IMR-90 (cell line): ENCODE measurements around the gene CCDC148. TPM values are rescaled to one million over a fixed set of nuclear protein-coding genes. Genes with fewer than 3 reads are reported as not detected.

Experiments
- ATAC-seq: fragments of 200-7000 bp; cut with Tn5 transposase; 2 replicates; pipeline ENCODE4 v1.9.1; 2020; ENCODE audit warnings: low read depth, mild to moderate bottlenecking, moderate library complexity
- BruUV-seq: library from RNA; stranded (reverse); fragments of 400-500 nt; replicated peaks from 2 replicates; lab custom pipeline; 2021; lab: Mats Ljungman, UMichigan
- CTCF ChIA-PET: fragments of 300-600 bp; formaldehyde crosslinking; extraction: SDS; loops from one replicate; lab custom pipeline; 2021; ENCODE audit warnings: antibody characterized with exemption; lab: Yijun Ruan, JAX
- POLR2A ChIA-PET: fragments of 300-600 bp; sonication (Branson Sonifier 250); formaldehyde crosslinking; loops from one replicate; lab custom pipeline; 2022; ENCODE audit warnings: antibody characterized with exemption; ENCODE audit not compliant: unreplicated experiment; lab: Charles Lee
- DNase-seq: peaks from one replicate; pipeline ENCODE4 v3.0.0; 2013
- H2AFZ ChIP-seq: replicated peaks from 2 replicates; pipeline ENCODE3; 2013; ENCODE audit warnings: low read length, mild to moderate bottlenecking; ENCODE audit not compliant: poor library complexity
- H2AK5ac ChIP-seq: 2 replicates; pipeline ENCODE4 v1.6.1; 2013; ENCODE audit warnings: low read depth, low read length, inconsistent platforms
- H2AK9ac ChIP-seq: replicated peaks from 2 replicates; pipeline ENCODE3; 2013; ENCODE audit warnings: mild to moderate bottlenecking, low read depth, low read length, moderate library complexity; ENCODE audit not compliant: poor library complexity
- H2BK120ac ChIP-seq: 2 replicates; pipeline ENCODE4 v1.6.1; 2013; ENCODE audit warnings: low read depth, low read length, inconsistent platforms
- H2BK15ac ChIP-seq: 3 replicates; pipeline ENCODE4 v1.6.1; 2013; ENCODE audit warnings: low read depth, low read length, inconsistent platforms
- H2BK20ac ChIP-seq: 2 replicates; pipeline ENCODE4 v1.6.1; 2013; ENCODE audit warnings: low read depth, mild to moderate bottlenecking, inconsistent platforms, low read length, moderate library complexity
- H2BK5ac ChIP-seq: 2 replicates; pipeline ENCODE4 v1.6.1; 2013; ENCODE audit warnings: mild to moderate bottlenecking, low read depth, low read length, inconsistent platforms; ENCODE audit not compliant: poor library complexity, severe bottlenecking
- H3K14ac ChIP-seq: replicated peaks from 2 replicates; pipeline ENCODE4 v1.6.1; 2013; ENCODE audit warnings: low read depth, low read length, inconsistent platforms
- H3K18ac ChIP-seq: 2 replicates; pipeline ENCODE4 v1.6.1; 2013; ENCODE audit warnings: low read depth, low read length, control low read depth
- H3K23ac ChIP-seq: 2 replicates; pipeline ENCODE4 v1.6.1; 2013; ENCODE audit warnings: low read depth, low read length, inconsistent platforms
- H3K27ac ChIP-seq: 2 replicates; pipeline ENCODE4 v1.5.1; 2013; ENCODE audit warnings: mild to moderate bottlenecking, control low read depth, low read length; ENCODE audit not compliant: insufficient read depth
- H3K27me3 ChIP-seq: 2 replicates; pipeline ENCODE4 v1.6.1; 2013; ENCODE audit warnings: low read length; ENCODE audit not compliant: control insufficient read depth, insufficient read depth
- H3K36me3 ChIP-seq: 2 replicates; pipeline ENCODE4 v1.6.1; 2013; ENCODE audit warnings: low read length, mixed read lengths; ENCODE audit not compliant: control insufficient read depth, insufficient read depth
- H3K4ac ChIP-seq: 2 replicates; pipeline ENCODE4 v1.6.1; 2013; ENCODE audit warnings: low read depth, low read length, inconsistent platforms
- H3K4me1 ChIP-seq: 2 replicates; pipeline ENCODE4 v1.6.1; 2013; ENCODE audit warnings: low read length, mixed read lengths; ENCODE audit not compliant: control insufficient read depth, insufficient read depth
- H3K4me2 ChIP-seq: 2 replicates; pipeline ENCODE4 v1.6.1; 2013; ENCODE audit warnings: low read depth, mild to moderate bottlenecking, control low read depth, low read length, moderate library complexity
- H3K4me3 ChIP-seq: 2 replicates; pipeline ENCODE4 v1.5.1; 2013; ENCODE audit warnings: low read depth, mild to moderate bottlenecking, control low read depth, low read length, moderate library complexity; ENCODE audit not compliant: insufficient read depth
- H3K56ac ChIP-seq: 2 replicates; pipeline ENCODE4 v1.6.1; 2013; ENCODE audit warnings: low read length, inconsistent platforms; ENCODE audit not compliant: insufficient read depth; ENCODE audit errors: extremely low read depth
- H3K79me1 ChIP-seq, 2 experiments: 2 replicates each; pipeline ENCODE4 v1.6.1; 2013; ENCODE audit warnings: low read length in 2 of 2, inconsistent platforms in 1 of 2, low read depth in 1 of 2
- H3K9ac ChIP-seq: 2 replicates; pipeline ENCODE4 v1.6.1; 2013; ENCODE audit warnings: low read depth, low read length, control low read depth
- H3K9me1 ChIP-seq: 2 replicates; pipeline ENCODE4 v1.6.1; 2013; ENCODE audit warnings: low read length, inconsistent platforms; ENCODE audit not compliant: insufficient read depth
- H3K9me3 ChIP-seq: 2 replicates; pipeline ENCODE4 v1.6.1; 2013; ENCODE audit warnings: low read length; ENCODE audit not compliant: control insufficient read depth, insufficient read depth
- H4K20me1 ChIP-seq: 2 replicates; pipeline ENCODE4 v1.6.1; 2013; ENCODE audit warnings: low read length, inconsistent platforms; ENCODE audit not compliant: insufficient read depth
- H4K5ac ChIP-seq: 2 replicates; pipeline ENCODE4 v1.6.1; 2013; ENCODE audit warnings: mild to moderate bottlenecking, low read depth, low read length, control low read depth
- H4K8ac ChIP-seq, 2 experiments: 2 replicates each; pipeline ENCODE4 v1.6.1; 2013; ENCODE audit warnings: low read depth in 2 of 2, low read length in 2 of 2, control low read depth in 1 of 2, inconsistent platforms in 1 of 2
- H4K91ac ChIP-seq: 2 replicates; pipeline ENCODE4 v1.6.1; 2013; ENCODE audit warnings: low read depth, low read length, inconsistent platforms; ENCODE audit not compliant: insufficient read depth
- BHLHE40 ChIP-seq: fragments of 150-350 bp; IDR thresholded peaks from 2 replicates; pipeline ENCODE4 v1.6.1; 2016; ENCODE audit warnings: mild to moderate bottlenecking, low read depth, low read length
- WGBS, 2 experiments: methylation state at CpG; one replicate each; pipeline versions ENCODE4 v1.1.5 to v1.1.7; 2013; ENCODE audit warnings: missing lambda C conversion rate in 2 of 2; ENCODE audit not compliant: insufficient read length in 1 of 2; ENCODE audit errors: extremely low coverage in 2 of 2; 5-methylcytosine and 5-hydroxymethylcytosine counted together
- dilution Hi-C: fragments of 300-500 bp; cut with HindIII; formaldehyde crosslinking; loops from one replicate; pipeline ENCODE4 v1.14.3; 2018; ENCODE audit warnings: low sequenced_read_pairs; ENCODE audit not compliant: unreplicated experiment
- in situ Hi-C: fragments of 300-500 bp; cut with MboI; formaldehyde crosslinking; loops from 3 replicates; pipeline ENCODE4 v1.14.3; 2019; ENCODE audit warnings: low sequenced_read_pairs, inconsistent platforms, mixed read lengths
- intact Hi-C: fragments of 100-400 bp; cut with micrococcal nuclease; formaldehyde crosslinking; loops from 2 replicates; pipeline ENCODE4 v1.10.0; 2022
- microRNA-seq, 2 experiments: library from miRNA; stranded (forward) in 1 of 2; unstranded in 1 of 2; fragments of 10-50 nt in 1 of 2; fragments of <30 nt in 1 of 2; gene quantifications in 1 of 2; microRNA quantifications in 1 of 2; one replicate each; pipeline versions ENCODE3 to v1.1.0; 2013 to 2020; ENCODE audit not compliant: insufficient read depth in 1 of 2, insufficient read length in 1 of 2, unreplicated experiment in 1 of 2
- polyA plus RNA-seq, 3 experiments: library from polyadenylated mRNA; depleted of rRNA; stranded (reverse); fragments of >200 nt; gene quantifications; 2 replicates each; pipeline ENCODE4 v1.2.3, GENCODE V29; 2012; ENCODE audit warnings: low replicate concordance in 1 of 3
- small RNA-seq, 5 experiments: library from RNA; depleted of rRNA; stranded (forward); fragments of <200 nt; gene quantifications; one replicate each; pipeline ENCODE3, GENCODE V24; 2012
- total RNA-seq: library from RNA; depleted of rRNA; stranded (reverse); fragments of >200 nt; gene quantifications from 2 replicates; pipeline ENCODE4 v1.2.3, GENCODE V29; 2012; rRNA removed

Gene CCDC148
- total and polyA plus RNA-seq, 2 of the 4 experiments (the other 2 are of a cell fraction) = 0.18 to 0.31 TPM

- H3K9me3 ChIP-seq = no peaks in the 10 kb centered on the region
- H2BK120ac ChIP-seq = no peak overlapping the region
- H3K36me3 ChIP-seq = no peaks in the 10 kb centered on the region
- no peaks in the 10 kb centered on the region for H3K79me1 ChIP-seq
- no peak overlapping the region for H2BK5ac ChIP-seq
- ATAC-seq (no peak), DNase-seq (no peak)
- no peak overlapping the region for H4K91ac ChIP-seq
- H4K5ac ChIP-seq = no peak overlapping the region
- no peaks in the 10 kb centered on the region for H4K20me1 ChIP-seq
- H3K4ac ChIP-seq = no peak overlapping the region
- no peak overlapping the region for H3K27ac ChIP-seq
- no peak overlapping the region for H2AK9ac ChIP-seq
- H2AFZ ChIP-seq = no peak overlapping the region
- dilution Hi-C loops = no loop called here
- no peak overlapping the region for H3K18ac ChIP-seq
- ChIA-PET CTCF (no interaction called here), POLR2A (no interaction called here)
- no TSS peak for BruUV-seq
- in situ Hi-C loops = no loop called here
- no peak for TF ChIP-seq BHLHE40
- H2BK20ac ChIP-seq = no peak overlapping the region
- 0% methylated on average over 1 of the region's 2 CpGs; no CpG with 5 or more reads in 1 of the 2 experiments for WGBS, 2 experiments
- H3K4me3 ChIP-seq = no peak overlapping the region
- H2BK15ac ChIP-seq = no peak overlapping the region
- intact Hi-C loops = no loop called here
- H3K27me3 ChIP-seq = 0 out of 2 replicates have a peak, but pooled peaks cover 2% of the 10 kb centered on the region
- H3K56ac ChIP-seq = no peak overlapping the region
- H3K9ac ChIP-seq = no peak overlapping the region
- H2AK5ac ChIP-seq = no peak overlapping the region
- no peak overlapping the region for H3K4me2 ChIP-seq
- H3K9me1 ChIP-seq = no peaks in the 10 kb centered on the region
- H3K14ac ChIP-seq = no peak overlapping the region
- no peaks in the 10 kb centered on the region for H3K4me1 ChIP-seq
- H4K8ac ChIP-seq = no peak overlapping the region
- H3K23ac ChIP-seq = no peak overlapping the region
Observed at GRCh38 chr2:158124896-158125295, 331.7 kb downstream of the CCDC148 start.

Small RNA genes lying within 50 kb of the gene (microRNA-seq; reads per million reads assigned to microRNA genes)
- not detected for gene RN7SL393P (ENCODE audit: insufficient read depth, insufficient read length)

Small RNA genes lying within 50 kb of the gene (small RNA-seq; reads per million reads assigned to genes)
- 0 reads per million in 5 experiments for gene RN7SL393P

Other genes with a start within 250 kb of the CCDC148 start
- 37.5 and 37.8 TPM in 2 replicates for gene PKP4, start 199 bp upstream of the CCDC148 start, total RNA-seq
- 18.6 and 20.1 TPM in 2 replicates for gene PKP4, start 199 bp upstream of the CCDC148 start, polyA plus RNA-seq (2012; rRNA removed)